ENCODE data around the gene MYT1. TPM values are rescaled to one million over a fixed set of nuclear protein-coding genes. Genes with fewer than 3 reads are reported as not detected.
A peak's percentile ranks its signal among the peaks of the same experiment; 100 is the strongest.

MYT1 gene
- total and polyA plus RNA-seq, 2 of the 13 experiments (the other 11 are each of a cell fraction or from before 2014, with no cell fraction given) = 0.58 to 2.5 TPM

- no peak; the same call in 1 of the 2 replicates for TF ChIP-seq ZNF280B (CRISPR knock-in tag; IDR thresholded peaks at IDR 0.05; ENCODE audit: borderline replicate concordance)
- peak; percentile 95 for TF ChIP-seq SALL1 (CRISPR knock-in tag; IDR thresholded peaks at IDR 0.05)
- TF ChIP-seq RARG (CRISPR knock-in tag; IDR thresholded peaks at IDR 0.05; ENCODE audit: low read depth) = no peak
- TF ChIP-seq ZNF24 (IDR thresholded peaks at IDR 0.05) = no peak
- TF ChIP-seq RFXANK (CRISPR knock-in tag; IDR thresholded peaks at IDR 0.05) = peak; percentile 49; the same call in 1 of the 2 replicates
- no peak for TF ChIP-seq SETDB1 (CRISPR knock-in tag; IDR thresholded peaks at IDR 0.05; ENCODE audit: borderline replicate concordance)
- no peak; the same call in 1 of the 2 replicates for TF ChIP-seq TBP (CRISPR knock-in tag; IDR thresholded peaks at IDR 0.05)
- TF ChIP-seq HHEX (CRISPR knock-in tag; IDR thresholded peaks at IDR 0.05) = no peak
- peak; percentile 92 for TF ChIP-seq MYNN (CRISPR knock-in tag; IDR thresholded peaks at IDR 0.05; ENCODE audit: low read depth)
- no peak for TF ChIP-seq POLR2AphosphoS2 (IDR thresholded peaks at IDR 0.05; ENCODE audit: low read depth, low read length)
- no peak for TF ChIP-seq ZSCAN12 (CRISPR knock-in tag; IDR thresholded peaks at IDR 0.05)
- TF ChIP-seq ZNF644 (CRISPR knock-in tag; IDR thresholded peaks at IDR 0.05; ENCODE audit: low read depth) = 0 out of 2 replicates have a peak, but pooled peaks have one; percentile 1
- TF ChIP-seq ZNF354B (CRISPR knock-in tag; IDR thresholded peaks at IDR 0.05) = no peak
- peak; percentile 5 for TF ChIP-seq PTBP1 (IDR thresholded peaks at IDR 0.05; ENCODE audit: low read depth, low read length, poor library complexity, severe bottlenecking)
- 0 out of 2 replicates have a peak, but pooled peaks have one; percentile 14 for TF ChIP-seq ZNF740 (CRISPR knock-in tag; IDR thresholded peaks at IDR 0.05)
- peak; percentile 44; the same call in 1 of the 2 replicates for TF ChIP-seq MED1 (CRISPR knock-in tag; IDR thresholded peaks at IDR 0.05)
- peak; percentile 65; the same call in 1 of the 2 replicates for TF ChIP-seq IRF2 (CRISPR knock-in tag; IDR thresholded peaks at IDR 0.05)
- TF ChIP-seq CBFB (CRISPR knock-in tag; IDR thresholded peaks at IDR 0.05) = peak; percentile 55; the same call in 1 of the 2 replicates
- TF ChIP-seq IKZF4 (CRISPR knock-in tag; IDR thresholded peaks at IDR 0.05; ENCODE audit: borderline replicate concordance, low read depth, not compliant biosample characterization) = peak; percentile 81
- TF ChIP-seq TSC22D2 (CRISPR knock-in tag; IDR thresholded peaks at IDR 0.05; ENCODE audit: borderline replicate concordance) = peak; percentile 84
- TF ChIP-seq CHCHD3 (CRISPR knock-in tag; IDR thresholded peaks at IDR 0.05) = peak; percentile 72; the same call in 1 of the 2 replicates
- peak; percentile 95 for TF ChIP-seq ZBTB38 (CRISPR knock-in tag; IDR thresholded peaks at IDR 0.05)
- peak; percentile 15; the same call in 1 of the 2 replicates for TF ChIP-seq PRDM10 (CRISPR knock-in tag; IDR thresholded peaks at IDR 0.05; ENCODE audit: low read depth)
Measured at GRCh38 chr20:64255361-64256281, 91.4 kb downstream of the MYT1 start, which contains the start of gene PCMTD2 (continued).

Data from HepG2 (cell line).